Measurements from ENCODE around the gene INPP4A. TPM values are rescaled to one million over a fixed set of nuclear protein-coding genes. Genes with fewer than 3 reads are reported as not detected.

The INPP4A gene
- total and polyA plus RNA-seq, 10 of the 15 experiments (the other 5 are each of a cell fraction or from before 2014, with no cell fraction given): 4.7 to 62.3 (median 36.9) TPM

DNA sequence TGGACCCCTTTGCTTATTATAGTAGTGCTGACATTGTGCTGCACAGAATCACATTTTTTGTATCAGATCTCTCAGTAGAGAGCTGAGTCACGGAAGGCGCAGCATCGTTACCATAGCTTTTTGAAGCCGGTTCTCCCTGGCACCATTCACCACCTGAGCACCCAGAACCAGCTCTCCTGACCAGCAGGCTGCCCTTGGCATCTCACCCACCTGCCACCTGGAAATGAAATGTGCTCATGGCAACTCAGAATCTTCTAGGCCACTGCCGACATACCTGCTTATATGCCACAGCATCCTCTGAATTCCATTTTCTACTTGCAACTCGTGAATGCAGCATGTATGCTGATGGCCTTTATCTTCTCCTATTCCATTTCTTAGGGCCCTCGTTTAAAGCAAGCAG is 100.9 kb downstream of the INPP4A start:
- TF ChIP-seq, protein P1, sequence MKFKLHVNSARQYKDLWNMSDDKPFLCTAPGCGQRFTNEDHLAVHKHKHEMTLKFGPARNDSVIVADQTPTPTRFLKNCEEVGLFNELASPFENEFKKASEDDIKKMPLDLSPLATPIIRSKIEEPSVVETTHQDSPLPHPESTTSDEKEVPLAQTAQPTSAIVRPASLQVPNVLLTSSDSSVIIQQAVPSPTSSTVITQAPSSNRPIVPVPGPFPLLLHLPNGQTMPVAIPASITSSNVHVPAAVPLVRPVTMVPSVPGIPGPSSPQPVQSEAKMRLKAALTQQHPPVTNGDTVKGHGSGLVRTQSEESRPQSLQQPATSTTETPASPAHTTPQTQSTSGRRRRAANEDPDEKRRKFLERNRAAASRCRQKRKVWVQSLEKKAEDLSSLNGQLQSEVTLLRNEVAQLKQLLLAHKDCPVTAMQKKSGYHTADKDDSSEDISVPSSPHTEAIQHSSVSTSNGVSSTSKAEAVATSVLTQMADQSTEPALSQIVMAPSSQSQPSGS (IDR thresholded peaks at IDR 0.05; ENCODE audit: low read length): no peak
- TF ChIP-seq, protein P2, sequence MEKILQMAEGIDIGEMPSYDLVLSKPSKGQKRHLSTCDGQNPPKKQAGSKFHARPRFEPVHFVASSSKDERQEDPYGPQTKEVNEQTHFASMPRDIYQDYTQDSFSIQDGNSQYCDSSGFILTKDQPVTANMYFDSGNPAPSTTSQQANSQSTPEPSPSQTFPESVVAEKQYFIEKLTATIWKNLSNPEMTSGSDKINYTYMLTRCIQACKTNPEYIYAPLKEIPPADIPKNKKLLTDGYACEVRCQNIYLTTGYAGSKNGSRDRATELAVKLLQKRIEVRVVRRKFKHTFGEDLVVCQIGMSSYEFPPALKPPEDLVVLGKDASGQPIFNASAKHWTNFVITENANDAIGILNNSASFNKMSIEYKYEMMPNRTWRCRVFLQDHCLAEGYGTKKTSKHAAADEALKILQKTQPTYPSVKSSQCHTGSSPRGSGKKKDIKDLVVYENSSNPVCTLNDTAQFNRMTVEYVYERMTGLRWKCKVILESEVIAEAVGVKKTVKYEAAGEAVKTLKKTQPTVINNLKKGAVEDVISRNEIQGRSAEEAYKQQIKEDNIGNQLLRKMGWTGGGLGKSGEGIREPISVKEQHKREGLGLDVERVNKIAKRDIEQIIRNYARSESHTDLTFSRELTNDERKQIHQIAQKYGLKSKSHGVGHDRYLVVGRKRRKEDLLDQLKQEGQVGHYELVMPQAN (conservative IDR thresholded peaks at IDR 0.05): no peak
- no peak for TF ChIP-seq NR2C2 (IDR thresholded peaks at IDR 0.05; ENCODE audit: borderline replicate concordance, control insufficient read depth, insufficient read length, low read depth)
- no peak overlapping the region for H3K4me3 ChIP-seq
- ATAC-seq (no peak), DNase-seq (ENCODE audit: low read depth, low spot score) (no peak), FAIRE-seq (no peak)
- no peaks in the 10 kb centered on the region for H3K27me3 ChIP-seq (replicated peaks in 1 of 2; ENCODE audit: control insufficient read depth in 2 of 2, insufficient read depth in 2 of 2, low read length in 1 of 2)
- intact Hi-C loops (cut with micrococcal nuclease; ENCODE audit: unreplicated experiment) (loop anchor here (5.0 kb wide), 1 partner anchor 78 kb away; no protein-coding TSS in a partner anchor), in situ Hi-C loops (cut with MboI) (no loop called here)
- no peak overlapping the region for H2AFZ ChIP-seq (ENCODE audit: control insufficient read depth, low read depth, low read length)
- 0 out of 2 replicates have a peak, but pooled peaks cover 2% of the 10 kb centered on the region for H4K20me1 ChIP-seq (ENCODE audit: control insufficient read depth, insufficient read depth)
- BruUV-seq (replicated peaks): no TSS peak
- H3K9ac ChIP-seq (ENCODE audit: control insufficient read depth, insufficient read depth, low read length): no peak overlapping the region
- POLR2A ChIA-PET: interaction anchor here (1.1 kb wide), 1 partner anchor 10 kb away, joined by 3 read pairs; no protein-coding TSS in a partner anchor
- 99% methylated on average over 7 of the region's 7 CpGs for WGBS (ENCODE audit: insufficient coverage, insufficient replicate concordance, low lambda C conversion rate, missing lambda C conversion rate)
- SMC1A ChIA-PET (ENCODE audit: uncharacterized antibody, unreplicated experiment): no interaction called here
- H3K79me2 ChIP-seq (ENCODE audit: control insufficient read depth, insufficient read depth, low read length): no peaks in the 10 kb centered on the region
- H3K36me3 ChIP-seq (ENCODE audit: control insufficient read depth in 2 of 2, insufficient read depth in 2 of 2, low read length in 1 of 2): peaks cover 48 to 54% of the 10 kb centered on the region in 2 experiments
- no peaks in the 10 kb centered on the region for H3K9me3 ChIP-seq (replicated peaks; ENCODE audit: control insufficient read depth, insufficient read depth, low read length)
- CTCF ChIA-PET: no interaction called here
- RAD21 ChIA-PET (ENCODE audit: unreplicated experiment): no interaction called here
- no peak overlapping the region for H3K27ac ChIP-seq (ENCODE audit: control insufficient read depth, insufficient read depth)
- no peak overlapping the region for H3K4me2 ChIP-seq (ENCODE audit: control insufficient read depth, insufficient read depth)
- H3K4me1 ChIP-seq (ENCODE audit: control insufficient read depth, insufficient read depth, low read length): peaks cover 47% of the 10 kb centered on the region

Measured in GM12878 (cell line).